ENCODE data around the gene C17orf78.

Gene C17orf78

GRCh38 chr17:37361543-37361942 lies 14.2 kb upstream of the C17orf78 start:
- no peak for TF ChIP-seq GATA1 (IDR thresholded peaks at IDR 0.05; ENCODE audit: low read depth, low read length)
- TF ChIP-seq POLR2A (IDR thresholded peaks at IDR 0.05; ENCODE audit: low read length) = no peak
- DNase-seq = no peak

DNA sequence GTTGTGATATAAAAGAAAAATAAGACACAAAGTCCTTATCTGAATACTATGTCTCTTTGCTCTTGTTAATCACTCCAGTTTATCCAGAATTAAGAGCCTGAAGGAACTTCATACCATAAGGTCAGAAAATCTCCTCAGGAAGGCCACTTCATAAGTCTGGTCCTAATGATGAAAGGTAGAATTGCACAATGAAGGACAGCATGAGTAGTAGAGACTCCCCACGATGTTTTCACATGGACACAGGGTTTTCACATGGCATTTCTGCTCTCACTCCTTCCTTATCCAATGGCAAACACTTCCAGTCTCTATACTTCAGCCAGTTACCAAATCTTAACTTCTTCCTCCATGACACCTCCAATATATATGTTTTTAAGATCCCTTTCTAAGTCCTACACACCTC lies 10.2 kb upstream of the C17orf78 start:
- no peak for DNase-seq
- TF ChIP-seq POLR2A (IDR thresholded peaks at IDR 0.05; ENCODE audit: low read length) (no peak), GATA1 (IDR thresholded peaks at IDR 0.05; ENCODE audit: low read depth, low read length) (no peak)

DNA sequence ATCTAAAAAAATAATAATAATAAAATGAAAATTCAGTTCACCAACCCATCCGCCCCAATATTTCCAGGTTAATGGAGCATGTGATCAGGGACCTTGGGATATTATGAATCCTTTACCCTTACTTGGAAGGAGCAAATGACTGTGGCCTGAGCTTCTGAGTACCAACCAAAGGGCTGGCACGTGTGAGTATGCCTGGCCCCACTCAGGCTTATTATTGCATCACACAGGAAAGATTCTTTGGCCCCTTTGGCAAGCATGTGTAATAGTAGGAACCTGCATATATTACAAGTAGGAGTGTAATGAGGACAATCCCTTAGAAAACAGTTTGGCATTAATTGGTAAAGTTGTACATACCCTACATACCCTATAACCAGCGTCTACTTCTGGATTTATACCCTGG lies 7.2 kb upstream of the C17orf78 start:
- TF ChIP-seq POLR2A (IDR thresholded peaks at IDR 0.05; ENCODE audit: low read length) (no peak), GATA1 (IDR thresholded peaks at IDR 0.05; ENCODE audit: low read depth, low read length) (no peak)
- DNase-seq = no peak

- TF ChIP-seq POLR2A (IDR thresholded peaks at IDR 0.05; ENCODE audit: low read length) (no peak), GATA1 (IDR thresholded peaks at IDR 0.05; ENCODE audit: low read depth, low read length) (no peak)
These were observed 2.1 kb upstream of the C17orf78 start for GRCh38 chr17:37373530-37374159.

GRCh38 chr17:37382056-37382455 lies 6.3 kb downstream of the C17orf78 start:
- TF ChIP-seq POLR2A (IDR thresholded peaks at IDR 0.05; ENCODE audit: low read length) = no peak
- TF ChIP-seq GATA1 (IDR thresholded peaks at IDR 0.05; ENCODE audit: low read depth, low read length) = no peak
- DNase-seq = no peak

More at GRCh38 chr17:37373530-37374159, 2.1 kb upstream of the C17orf78 start:
- DNase-seq = peak; percentile 78 to 87

GRCh38 chr17:37384560-37385149 lies 8.9 kb downstream of the C17orf78 start:
- DNase-seq = no peak
- TF ChIP-seq GATA1 (IDR thresholded peaks at IDR 0.05; ENCODE audit: low read depth, low read length) = no peak
- TF ChIP-seq POLR2A (IDR thresholded peaks at IDR 0.05; ENCODE audit: low read length) = no peak

DNA sequence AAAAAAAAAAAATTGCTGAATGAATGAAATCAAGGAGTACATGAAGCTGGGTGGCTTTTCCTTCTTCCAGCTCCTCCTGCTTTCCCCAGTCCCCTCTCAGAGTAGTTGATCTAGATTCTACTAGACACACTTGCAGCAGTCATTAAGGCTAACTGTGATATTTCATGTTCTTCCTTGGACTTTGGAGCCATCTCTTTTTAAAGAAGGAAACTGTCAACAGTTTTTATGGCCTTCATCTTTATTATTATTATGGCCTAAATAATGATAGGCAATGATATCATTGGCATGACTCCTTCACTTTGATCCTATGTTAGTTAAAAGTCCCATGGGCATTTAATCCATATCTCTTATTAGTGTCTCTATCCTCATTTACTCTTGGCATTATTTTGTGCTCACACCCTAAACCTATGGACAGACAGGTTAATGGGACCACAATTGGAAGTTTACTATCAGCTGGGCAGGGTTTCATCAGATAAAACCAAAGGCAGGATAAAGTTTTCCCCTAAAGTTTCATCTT lies 9.7 kb downstream of the C17orf78 start:
- no peak for TF ChIP-seq GATA1 (IDR thresholded peaks at IDR 0.05; ENCODE audit: low read depth, low read length)
- TF ChIP-seq POLR2A (IDR thresholded peaks at IDR 0.05; ENCODE audit: low read length) = no peak
- no peak for DNase-seq

- no peak for TF ChIP-seq GATA1 (IDR thresholded peaks at IDR 0.05; ENCODE audit: low read depth, low read length)
- no peak for TF ChIP-seq POLR2A (IDR thresholded peaks at IDR 0.05; ENCODE audit: low read length)
- no peak for DNase-seq
These were observed 10.7 kb downstream of the C17orf78 start for GRCh38 chr17:37386462-37386861.

- no peak for DNase-seq
- TF ChIP-seq POLR2A (IDR thresholded peaks at IDR 0.05; ENCODE audit: low read length) (no peak), GATA1 (IDR thresholded peaks at IDR 0.05; ENCODE audit: low read depth, low read length) (no peak)
These were observed 12.5 kb downstream of the C17orf78 start for GRCh38 chr17:37388266-37388665.

DNA sequence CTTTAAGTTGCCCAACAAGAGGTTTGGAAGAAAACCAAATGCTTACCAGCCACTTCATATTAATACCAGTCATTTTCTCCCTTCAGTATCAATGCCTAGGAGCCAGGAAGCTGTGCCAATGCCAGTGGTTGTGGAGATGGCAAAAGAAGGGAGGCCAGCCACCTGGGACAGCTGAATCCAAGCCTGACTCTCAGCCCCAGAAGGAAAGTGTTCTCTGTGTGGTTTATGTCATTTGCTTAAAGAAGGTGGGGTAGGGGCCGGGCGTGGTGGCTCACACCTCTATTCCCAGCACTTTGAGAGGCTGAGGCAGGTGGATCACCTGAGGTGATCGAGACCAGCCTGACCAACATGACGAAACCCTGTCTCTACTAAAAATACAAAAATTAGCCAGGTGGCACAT lies 13.4 kb downstream of the C17orf78 start:
- TF ChIP-seq GATA1 (IDR thresholded peaks at IDR 0.05; ENCODE audit: low read depth, low read length) = no peak
- TF ChIP-seq POLR2A (IDR thresholded peaks at IDR 0.05; ENCODE audit: low read length) = no peak
- no peak for DNase-seq

- DNase-seq = peak in 1 of 2 experiments; percentile 28
- TF ChIP-seq GATA1 (IDR thresholded peaks at IDR 0.05; ENCODE audit: low read depth, low read length) = no peak
- no peak for TF ChIP-seq POLR2A (IDR thresholded peaks at IDR 0.05; ENCODE audit: low read length)
These were observed 15.4 kb downstream of the C17orf78 start for GRCh38 chr17:37391146-37391545.

DNA sequence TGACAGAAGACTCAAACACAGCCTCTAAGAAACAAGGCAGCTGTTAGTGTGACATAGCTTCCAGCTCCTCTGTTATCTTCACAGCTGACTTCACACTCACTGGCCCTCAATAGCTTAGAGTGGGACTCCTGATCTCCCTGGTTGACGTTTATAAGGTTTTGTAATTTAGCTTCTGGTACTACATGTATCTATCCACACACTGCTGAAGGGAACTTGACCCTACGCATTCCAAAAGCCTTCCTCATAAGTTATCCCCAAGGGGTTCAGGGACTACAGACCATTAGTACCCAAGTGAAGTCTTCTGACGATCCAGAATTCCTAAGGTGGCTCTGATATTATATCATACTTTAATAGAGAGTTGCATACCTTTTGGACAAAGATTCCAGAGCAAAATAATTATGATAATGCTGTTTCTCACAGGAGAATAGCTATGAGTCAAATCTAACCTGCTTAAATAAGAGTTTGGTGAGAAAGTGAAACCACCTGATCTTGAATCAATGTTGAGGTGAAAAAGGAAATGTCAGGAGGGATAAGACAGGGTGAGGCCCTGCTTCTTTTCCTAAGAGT lies 16.3 kb downstream of the C17orf78 start:
- no peak for DNase-seq

GRCh38 chr17:37393352-37393751 lies 17.6 kb downstream of the C17orf78 start:
- TF ChIP-seq POLR2A (IDR thresholded peaks at IDR 0.05; ENCODE audit: low read length) (no peak), GATA1 (IDR thresholded peaks at IDR 0.05; ENCODE audit: low read depth, low read length) (no peak)
- no peak for DNase-seq

More for the DNA sequence above, 16.3 kb downstream of the C17orf78 start:
- TF ChIP-seq POLR2A (IDR thresholded peaks at IDR 0.05; ENCODE audit: low read length) = no peak
- TF ChIP-seq GATA1 (IDR thresholded peaks at IDR 0.05; ENCODE audit: low read depth, low read length) = no peak

DNA sequence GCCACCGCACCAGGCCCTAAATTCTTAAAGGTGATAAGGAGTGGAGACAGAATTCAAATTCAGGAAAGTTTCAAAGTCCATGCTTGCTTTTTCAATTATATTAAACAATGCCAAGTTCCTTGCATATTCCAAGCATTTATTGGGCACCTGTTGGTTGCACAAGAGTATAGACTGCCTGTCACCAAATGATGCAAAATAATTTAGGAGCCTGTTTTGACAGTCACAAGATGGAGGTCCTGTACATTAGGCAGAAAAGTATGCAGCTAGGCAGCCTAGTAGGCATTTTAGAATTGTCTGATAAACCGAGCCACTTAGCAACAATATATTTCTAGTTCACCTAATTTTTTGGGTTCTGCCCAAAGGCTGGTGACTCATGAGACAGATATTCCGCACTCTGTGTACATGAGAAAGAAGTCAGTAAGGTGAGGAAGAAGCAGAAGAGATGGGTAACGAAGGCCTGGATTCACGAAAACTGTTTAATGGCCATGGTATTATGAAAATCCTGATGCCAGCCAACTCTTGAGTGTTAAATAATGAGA lies 23.5 kb downstream of the C17orf78 start:
- no peak for DNase-seq
- TF ChIP-seq GATA1 (IDR thresholded peaks at IDR 0.05; ENCODE audit: low read depth, low read length) (no peak), POLR2A (IDR thresholded peaks at IDR 0.05; ENCODE audit: low read length) (no peak)
